ENCODE measurements around the gene RAB3IP.

DNA sequence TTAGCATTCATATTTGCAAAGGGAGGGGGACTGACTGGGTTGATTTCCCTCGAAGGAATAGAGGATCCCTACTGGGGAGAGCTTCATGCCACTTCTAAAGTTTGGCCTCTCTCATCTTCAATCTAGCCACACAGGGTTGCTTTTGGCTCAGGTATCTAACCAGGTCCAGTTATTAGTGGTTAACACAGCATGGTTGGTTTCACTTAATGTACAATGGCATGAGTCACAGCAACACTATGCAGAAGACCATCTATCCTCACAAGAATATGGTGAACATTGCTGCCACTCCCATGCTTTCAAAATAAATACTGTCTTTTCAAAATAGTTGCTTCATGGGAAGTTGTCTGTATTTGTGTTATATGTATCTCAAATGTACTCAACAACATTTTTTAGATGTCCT lies 6.6 kb upstream of the RAB3IP start:
- TF ChIP-seq CTCF (conservative IDR thresholded peaks at IDR 0.05; ENCODE audit: low read depth, low read length) (no peak), EZH2 (IDR thresholded peaks at IDR 0.05; ENCODE audit: borderline replicate concordance, low read depth, low read length, poor library complexity, severe bottlenecking) (no peak)
